Fibroblast of the conjunctiva (primary cell): ENCODE data around the gene TMEM134.
A peak's percentile ranks its signal among the peaks of the same experiment; 100 is the strongest.
"Not testable (repeated sequence)": the region's sequence is repeated elsewhere in the genome, so short reads cannot be mapped to it uniquely, and the experiment has no call there.

ENCODE experiments used
- DNase-seq: peaks from one replicate; pipeline ENCODE4 v3.0.0-alpha.2; 2010; ENCODE audit warnings: low read depth

Gene TMEM134

DNA sequence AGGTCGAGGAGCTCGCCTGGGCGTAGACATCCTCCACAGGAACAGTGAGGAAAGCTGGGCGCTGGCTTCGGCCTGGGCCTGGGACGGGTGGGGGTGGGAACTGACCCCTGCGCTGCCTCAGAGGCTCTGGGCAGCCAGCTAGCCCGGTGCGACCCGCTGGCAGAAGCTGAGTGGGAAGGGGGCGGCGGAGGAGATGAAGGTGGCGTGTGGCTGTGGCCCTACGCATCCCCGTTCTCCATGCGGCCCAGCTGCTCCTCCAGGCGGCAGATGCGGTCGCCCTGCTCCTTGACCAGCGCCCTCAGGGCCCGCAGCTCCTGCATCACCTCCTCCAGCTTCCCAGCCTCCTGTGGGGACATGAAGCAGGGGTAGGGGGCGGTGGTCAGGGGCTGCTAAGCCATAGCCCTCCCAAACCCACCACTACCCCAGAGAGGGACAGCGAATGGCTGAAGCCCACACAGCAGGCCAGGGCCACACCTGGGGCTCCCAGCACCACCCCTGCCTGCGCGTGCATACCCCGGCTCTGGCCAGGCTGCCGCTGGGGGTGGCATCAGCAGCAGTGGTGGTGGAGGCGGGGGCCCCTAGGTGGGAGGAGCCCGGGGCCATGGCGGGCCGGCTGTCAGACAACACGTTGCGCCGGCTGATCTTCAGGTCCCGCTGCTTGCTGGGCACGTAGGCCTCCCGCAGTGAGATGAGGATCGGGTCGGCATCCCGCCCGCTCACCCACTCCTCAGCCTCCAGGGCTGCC is 30.7 kb downstream of the TMEM134 start:
- DNase-seq, result no peak

DNA sequence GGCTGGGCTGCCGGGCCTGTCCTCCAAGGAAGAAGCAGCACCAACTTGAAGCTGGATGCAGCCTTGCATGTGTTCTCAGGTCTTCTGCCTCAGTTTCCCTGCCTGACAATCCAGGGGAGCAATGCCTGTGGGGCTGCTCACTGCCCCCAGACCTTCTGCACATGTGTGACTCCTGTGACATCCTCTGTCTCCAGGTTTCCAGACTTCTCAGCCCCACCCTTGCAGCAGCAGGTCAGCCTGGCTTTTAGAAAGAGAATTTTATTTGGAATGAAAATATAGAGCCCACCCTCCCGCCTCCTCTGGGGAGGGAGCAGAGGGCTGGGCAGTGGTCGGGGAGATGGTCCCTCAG is 31.3 kb downstream of the TMEM134 start:
- no peak for DNase-seq

DNA sequence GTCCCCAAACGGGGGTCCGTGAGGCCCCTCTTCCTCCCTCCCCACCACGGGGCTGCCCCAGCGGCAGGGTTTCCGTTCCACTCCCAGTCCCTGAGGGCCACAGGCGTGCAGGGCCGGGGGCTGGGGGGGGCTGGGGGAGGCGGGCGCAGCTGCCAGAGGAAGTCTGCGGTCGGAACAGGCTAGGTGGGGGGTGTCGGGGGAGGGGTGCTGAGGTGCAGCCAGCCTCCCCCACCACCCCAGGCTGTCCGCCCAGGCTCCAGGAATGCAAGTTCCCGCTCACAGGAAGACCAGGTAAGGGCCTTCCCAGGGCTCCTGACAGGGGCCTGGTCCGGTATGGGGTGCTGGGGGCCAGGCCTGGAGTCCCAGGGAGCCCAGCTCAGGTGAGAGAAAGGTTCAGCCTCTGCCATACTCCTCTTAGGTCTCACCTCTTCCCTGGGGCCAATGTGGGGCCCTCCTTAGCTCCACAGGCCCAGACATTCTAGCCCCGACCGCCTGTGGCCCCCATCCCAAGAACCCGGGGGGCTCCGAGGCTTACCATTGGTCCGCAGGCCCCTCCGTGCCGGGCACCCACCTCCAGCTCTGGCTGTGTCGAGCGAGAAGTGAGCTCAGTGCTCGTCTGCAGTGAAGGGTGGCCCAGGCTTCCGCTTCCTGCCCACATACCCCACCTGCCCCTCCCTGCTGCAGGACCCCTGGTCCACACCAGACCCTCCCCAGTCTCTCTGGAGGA is 31.8 kb downstream of the TMEM134 start, which contains the start of gene PTPRCAP:
PTPRCAP (minus strand) TSS at position 601 of the 727 bp plus-strand sequence; CDS start at position 538, 63 bp downstream.
- no peak for DNase-seq

DNA sequence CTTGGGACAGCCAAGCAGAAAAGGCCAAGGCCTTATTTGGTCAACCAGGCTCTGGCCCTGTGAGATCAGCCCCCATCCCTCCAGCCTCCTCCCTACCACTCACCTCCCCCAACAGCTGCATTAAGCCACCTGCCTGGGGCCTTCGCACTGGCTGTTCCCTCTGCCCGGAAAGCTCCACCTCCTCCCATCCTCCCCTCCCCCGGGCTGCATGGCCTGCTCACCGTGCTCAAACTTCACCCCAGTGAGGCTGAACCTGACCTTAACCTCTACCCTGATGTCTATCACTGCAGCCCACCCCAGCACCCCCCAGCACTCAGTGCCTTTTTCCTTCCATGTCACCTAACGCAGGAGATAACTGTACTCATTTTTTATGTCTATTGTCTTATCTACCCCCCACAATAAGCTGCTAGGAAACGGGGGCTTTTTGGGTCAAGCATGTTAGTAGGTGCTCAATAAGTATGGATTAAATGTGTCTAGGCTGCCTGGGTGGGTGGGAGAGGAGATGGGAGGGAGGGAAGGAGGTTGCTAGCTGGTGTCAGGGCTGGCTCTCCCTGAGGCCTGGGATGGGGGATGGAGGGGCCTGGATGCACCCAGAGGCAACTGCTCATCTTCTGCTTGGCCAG is 32.5 kb downstream of the TMEM134 start:
- no peak for DNase-seq

DNA sequence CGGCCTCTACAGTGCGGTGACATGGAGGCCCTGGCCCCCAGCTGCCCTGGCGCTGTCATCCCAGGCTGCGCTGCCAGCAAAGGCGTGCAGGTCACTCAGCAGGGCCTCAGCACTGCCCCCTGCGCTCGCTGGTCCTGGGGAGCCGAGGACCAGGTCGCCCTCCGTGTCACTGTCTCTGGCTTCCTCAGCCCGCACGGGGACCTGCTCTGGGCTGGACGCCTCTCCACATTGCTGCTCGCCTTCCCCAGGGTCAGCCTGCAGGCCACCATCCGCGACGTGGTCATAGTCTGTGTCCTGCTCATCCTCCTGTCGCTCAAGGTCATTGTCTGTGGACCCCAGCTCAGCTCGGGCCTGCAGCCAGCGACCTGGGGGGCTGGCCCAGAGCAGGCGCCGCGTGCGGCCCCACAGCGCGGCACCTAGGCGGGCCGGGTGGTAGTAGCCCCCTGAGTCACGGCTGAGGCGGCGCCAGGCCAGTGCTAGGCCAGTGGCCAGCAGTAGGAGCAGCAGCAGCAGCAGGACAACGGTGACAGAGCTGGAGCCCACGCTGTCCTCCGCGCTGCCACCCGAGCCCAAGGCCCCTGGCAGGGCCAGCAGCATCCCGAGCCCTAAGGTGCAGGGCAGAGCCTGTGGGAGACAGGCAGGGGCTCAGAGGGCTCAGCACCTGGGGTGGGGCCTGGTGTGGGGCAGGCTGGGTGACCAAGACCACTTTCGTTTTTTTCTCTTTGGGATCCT is 33.2 kb downstream of the TMEM134 start:
- no peak for DNase-seq

DNA sequence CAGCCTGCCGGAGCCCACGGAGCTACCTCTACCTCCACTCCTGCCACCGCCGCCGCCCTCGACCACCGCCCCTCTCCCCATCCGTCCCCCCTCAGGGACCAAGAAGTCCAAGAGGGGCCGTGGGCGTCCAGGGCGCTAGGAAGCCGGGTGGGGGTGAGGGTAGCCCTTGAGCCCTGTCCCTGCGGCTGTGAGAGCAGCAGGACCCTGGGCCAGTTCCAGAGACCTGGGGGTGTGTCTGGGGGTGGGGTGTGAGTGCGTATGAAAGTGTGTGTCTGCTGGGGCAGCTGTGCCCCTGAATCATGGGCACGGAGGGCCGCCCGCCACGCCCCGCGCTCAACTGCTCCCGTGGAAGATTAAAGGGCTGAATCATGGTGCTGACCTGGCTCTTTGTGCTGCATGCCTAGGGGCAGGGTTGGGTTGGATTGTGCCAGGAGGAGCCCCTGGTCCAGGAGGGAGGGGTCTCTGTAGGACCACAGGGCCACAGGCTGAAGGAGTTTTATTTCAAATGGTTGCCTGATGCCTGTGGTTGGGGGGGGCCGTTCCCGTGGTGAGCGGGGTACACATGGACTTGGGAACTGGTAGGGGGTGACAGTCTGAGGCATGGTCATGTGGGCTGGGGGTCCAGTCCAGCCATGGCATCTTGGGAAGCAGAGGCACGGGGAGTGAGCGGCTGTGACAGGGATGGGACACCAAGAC is 33.9 kb downstream of the TMEM134 start:
- DNase-seq, result no peak

DNA sequence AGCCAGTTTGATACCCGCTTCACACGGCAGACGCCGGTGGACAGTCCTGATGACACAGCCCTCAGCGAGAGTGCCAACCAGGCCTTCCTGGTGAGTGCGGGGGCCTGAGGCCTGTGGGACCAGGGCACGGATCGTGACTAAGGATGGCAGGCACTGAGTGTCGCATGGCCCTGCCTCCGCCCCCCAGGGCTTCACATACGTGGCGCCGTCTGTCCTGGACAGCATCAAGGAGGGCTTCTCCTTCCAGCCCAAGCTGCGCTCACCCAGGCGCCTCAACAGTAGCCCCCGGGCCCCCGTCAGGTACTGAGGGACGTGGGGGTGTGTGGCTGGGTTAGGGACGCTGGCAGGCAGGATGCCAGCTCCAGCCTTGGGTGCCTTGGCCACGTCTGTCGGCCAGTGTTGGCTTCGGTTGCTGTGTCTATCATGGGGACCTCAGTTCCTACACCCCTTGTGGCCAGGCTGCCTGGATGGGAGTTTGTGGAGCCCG is 34.6 kb downstream of the TMEM134 start:
- DNase-seq, result no peak

DNA sequence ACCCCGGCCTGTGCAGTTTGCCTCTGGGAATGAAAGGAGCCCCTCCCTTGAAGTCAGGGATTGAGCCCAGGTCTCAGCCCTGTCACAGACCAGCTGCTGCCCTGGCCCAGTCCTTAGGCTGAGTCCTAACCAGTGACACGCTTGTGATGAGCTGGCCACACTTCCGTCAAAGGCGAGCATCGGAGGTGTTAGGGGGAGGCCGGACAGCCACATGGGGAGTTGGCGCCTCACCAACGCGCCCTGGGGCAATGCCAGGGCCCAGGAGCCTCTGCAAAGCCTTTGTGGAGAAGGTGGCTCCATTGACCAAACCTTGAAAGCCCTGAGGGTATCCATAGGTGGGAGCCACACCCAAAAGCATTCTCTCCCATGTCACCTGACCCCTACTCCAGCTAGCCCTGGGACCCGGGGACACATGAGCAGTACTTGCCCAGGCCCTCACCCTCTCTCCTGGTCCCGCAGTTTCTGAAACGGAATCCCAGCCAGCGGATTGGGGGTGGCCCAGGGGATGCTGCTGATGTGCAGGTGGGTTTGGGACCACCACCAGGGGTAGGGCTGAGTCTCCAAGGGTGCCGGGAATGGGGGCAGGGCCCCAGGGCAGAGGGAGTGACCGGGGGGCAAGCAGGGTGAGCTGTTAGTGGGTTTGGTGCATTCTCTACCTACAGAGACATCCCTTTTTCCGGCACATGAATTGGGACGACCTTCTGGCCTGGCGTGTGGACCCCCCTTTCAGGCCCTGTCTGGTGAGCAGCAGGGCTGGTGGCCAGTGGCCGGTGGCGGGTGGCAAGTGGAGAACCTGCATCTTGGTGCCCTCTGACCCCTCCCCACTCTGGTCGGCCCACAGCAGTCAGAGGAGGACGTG is 35.3 kb downstream of the TMEM134 start:
- no peak for DNase-seq

DNA sequence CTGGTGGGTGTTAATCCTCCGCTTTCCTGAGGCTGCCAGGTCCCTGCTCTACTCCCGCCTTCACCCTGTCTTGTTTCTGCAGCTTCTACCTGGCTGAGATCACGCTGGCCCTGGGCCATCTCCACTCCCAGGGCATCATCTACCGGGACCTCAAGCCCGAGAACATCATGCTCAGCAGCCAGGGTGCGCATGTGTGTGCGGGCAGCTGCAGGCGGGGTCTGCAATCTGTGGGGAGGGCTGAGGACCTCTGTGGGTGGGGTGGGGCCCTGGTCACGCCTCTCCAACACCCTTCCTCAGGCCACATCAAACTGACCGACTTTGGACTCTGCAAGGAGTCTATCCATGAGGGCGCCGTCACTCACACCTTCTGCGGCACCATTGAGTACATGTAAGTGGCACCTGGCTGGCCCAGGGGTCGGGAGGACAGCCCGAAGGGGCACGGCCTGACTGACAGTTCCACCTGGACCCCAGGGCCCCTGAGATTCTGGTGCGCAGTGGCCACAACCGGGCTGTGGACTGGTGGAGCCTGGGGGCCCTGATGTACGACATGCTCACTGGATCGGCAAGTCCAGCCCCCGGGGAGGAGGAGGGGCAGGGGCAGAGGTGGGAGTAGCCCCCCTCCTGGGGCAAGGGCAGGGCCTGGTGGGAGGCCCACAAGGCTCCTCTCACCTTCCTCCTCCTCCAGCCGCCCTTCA is 36.2 kb downstream of the TMEM134 start:
- DNase-seq, result no peak

DNA sequence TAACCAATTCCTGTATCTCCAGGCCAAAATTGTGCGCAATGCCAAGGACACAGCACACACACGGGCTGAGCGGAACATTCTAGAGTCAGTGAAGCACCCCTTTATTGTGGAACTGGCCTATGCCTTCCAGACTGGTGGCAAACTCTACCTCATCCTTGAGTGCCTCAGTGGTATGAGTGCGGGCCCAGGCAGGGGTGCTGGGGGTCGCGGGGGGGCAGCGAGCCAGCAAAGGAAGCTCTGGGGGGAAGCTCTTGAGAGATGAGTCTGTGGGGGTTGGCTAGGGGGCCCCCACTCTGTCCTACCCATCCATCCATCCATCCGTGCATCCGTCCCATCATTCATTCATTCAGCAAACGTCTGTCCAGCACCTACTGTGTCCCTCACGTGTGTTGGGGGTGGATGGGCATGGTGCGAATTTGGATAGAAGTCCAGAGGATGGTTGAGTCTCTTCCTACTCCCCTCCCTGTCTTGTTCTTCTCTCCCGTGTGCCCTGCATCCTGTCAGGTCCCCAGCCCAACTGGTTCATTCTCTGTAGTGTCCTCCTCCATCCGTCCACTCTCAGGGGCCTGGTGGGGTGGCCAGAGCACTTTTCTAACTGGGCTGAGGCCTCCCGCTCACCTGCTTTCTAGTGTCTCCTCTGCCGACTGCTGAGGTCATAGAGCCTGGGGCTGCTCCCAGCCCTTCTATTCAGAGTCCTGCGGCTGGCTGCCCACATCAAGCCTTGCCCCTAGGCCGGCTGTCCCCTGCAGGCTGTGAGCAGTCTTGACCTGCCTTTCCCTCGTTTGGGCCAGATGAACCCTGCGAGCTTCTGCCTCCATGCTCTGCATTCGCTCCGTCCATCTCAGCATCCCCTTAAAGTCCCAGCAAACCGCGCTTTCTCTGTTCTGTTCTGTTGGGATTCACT is 37.5 kb downstream of the TMEM134 start:
- DNase-seq, result no peak

DNA sequence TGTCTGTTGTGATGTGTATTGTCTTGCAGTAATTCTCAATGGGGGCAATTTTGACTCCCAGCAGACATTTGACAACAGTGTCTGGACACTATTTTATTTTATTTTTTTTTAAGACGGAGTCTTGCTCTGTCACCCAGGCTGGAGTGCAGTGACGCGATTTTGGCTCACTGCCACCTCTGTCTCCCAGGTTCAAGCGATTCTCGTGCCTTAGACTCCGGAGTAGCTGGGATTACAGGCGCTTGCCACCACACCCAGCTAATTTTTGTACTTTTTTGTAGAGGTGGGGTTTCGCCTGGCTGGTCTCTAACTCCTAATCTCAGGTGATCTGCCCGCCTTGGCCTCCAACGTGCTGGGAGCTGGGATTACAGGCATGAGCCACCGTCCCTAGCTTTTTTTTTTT is 39.3 kb downstream of the TMEM134 start:
- no peak for DNase-seq

DNA sequence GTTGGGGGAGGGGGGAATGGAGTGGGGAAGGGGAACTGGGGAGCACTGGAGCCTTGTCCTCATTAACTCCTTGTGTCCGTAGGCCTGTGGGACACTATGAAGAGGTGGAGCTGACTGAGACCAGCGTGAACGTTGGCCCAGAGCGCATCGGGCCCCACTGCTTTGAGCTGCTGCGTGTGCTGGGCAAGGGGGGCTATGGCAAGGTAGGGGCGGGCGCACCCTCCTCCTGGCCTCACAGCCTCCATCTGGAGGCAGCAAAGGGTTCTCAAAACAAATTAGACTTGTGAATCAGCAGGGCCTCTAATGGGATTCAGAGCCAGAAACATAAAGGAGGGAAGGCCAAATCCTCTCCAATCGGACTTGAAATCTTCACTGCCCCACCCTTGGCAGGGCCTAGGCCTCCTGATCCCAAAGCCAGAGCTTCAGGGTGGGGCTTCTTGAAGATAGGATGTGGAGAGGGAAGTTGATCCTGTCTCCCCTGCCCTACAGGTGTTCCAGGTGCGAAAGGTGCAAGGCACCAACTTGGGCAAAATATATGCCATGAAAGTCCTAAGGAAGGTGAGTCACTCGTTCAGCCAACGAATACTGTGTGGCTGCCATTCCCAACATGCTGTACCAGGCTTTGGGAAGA is 39.9 kb downstream of the TMEM134 start:
- no peak for DNase-seq

DNA sequence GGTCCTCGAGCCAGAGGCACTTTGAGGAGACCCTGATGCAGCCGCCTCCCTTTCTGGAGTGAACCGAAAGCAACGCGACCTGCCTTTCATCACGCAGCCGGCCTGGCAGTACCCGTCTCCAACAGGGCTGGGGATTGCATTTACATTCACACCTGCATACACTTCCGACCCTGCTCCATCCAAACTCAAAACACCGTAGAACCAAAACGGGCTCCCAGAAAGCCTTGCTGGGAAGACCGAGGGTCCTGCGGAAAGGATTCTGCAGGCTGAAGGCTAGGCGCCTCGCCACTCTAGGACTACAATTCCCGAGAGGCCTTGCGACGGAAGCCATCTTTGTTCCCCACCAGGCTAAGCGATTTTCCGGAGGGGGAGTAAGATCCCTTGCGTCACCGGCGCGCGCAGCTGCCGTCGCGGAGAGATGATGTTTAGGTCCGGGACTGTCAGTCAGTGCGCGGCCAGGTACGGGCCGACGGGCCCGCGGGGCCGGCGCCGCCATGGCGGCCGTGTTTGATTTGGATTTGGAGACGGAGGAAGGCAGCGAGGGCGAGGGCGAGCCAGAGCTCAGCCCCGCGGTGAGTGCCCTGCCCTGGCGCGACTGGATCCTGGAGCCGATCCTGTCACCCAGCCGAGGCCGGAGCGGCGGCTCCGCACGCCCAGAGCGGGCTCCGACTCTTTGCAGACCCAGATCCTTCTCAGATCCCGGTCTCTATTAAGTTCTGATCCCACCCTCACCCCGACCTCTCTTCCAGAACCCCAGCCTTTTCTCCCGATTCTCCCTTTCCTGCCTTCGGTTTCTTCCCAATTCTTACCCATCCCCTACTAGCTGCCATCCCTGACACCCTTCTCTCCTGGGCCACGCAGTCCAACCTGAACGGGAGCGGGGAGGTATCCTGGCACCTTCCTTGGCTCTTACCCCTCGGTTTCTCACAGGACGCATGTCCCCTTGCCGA is 40.7 kb downstream of the TMEM134 start, which contains the start of gene RPS6KB2:
RPS6KB2 (plus strand) TSS at position 443 of the 950 bp plus-strand sequence; CDS start at position 495, 52 bp downstream.
- DNase-seq, result peak; percentile 95

DNA sequence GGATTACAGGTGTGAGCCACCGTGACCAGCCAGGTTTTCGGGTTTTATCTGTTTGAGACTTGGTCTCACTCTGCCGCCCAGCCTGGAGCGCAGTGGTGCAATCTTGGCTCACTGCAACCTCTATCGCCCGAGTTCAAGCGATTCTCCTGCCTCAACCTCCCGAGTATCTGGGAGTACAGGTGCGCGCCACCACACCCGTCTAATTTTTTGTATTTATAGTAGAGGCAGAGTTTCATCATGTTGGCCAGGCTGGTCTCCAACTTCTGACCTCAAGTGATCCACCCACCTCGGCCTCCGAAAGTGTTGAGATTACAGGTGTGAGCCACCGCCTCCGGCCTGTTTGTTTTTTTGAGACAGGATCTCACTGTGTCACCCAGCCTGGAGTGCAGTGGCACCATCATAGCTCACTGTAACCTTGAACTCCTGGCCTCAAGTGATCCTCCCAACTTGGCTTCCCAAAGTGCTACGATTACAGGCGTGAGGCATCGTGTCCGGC is 41.6 kb downstream of the TMEM134 start:
- not testable (repeated sequence) for DNase-seq

DNA sequence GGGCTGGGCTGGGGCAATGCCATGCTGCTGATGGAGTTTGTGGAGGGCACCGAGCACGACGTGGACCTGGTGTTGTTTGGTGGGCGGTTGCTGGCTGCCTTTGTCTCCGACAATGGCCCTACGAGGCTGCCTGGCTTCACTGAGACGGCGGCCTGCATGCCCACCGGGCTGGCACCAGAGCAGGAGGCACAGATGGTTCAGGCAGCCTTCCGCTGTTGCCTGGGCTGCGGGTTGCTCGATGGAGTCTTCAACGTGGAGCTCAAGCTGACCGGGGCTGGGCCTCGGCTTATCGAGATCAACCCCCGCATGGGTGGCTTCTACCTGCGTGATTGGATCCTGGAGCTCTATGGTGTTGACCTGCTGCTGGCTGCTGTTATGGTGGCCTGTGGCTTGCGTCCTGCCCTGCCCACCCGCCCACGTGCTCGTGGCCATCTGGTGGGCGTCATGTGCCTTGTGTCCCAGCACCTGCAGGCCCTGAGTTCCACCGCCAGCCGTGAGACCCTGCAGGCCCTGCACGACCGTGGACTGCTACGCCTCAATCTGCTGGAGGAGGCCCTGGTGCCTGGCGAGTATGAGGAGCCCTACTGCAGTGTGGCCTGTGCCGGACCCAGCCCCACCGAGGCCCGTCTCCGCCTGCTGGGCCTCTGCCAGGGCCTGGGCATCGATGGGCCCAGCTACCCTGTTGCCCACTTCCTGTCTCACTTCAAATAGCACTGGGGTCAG is 45.0 kb downstream of the TMEM134 start:
- no peak for DNase-seq

DNA sequence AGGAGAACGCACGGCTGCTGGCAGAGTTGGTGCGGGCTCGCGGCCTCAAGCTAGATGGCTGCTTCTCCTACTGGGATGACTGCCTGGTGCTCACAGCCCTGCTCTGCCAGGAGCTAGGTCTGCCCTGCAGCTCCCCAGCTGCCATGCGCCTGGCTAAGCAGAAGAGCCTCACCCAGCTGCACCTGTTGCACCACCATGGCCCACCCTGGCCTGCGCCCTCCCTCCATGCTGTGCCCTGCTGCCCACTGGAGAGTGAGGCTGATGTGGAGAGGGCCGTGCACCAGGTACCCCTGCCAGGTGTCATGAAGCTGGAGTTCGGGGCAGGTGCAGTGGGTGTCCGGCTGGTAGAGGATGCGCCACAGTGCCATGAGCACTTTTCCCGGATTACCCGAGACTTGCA is 45.6 kb downstream of the TMEM134 start:
- no peak for DNase-seq
